OCI-LY7 (cell line): ENCODE measurements around the gene PAQR4.

Experiments used
- CTCF ChIP-seq: fragments of 200-600 bp; sonication (generic); conservative IDR thresholded peaks from 2 replicates; pipeline ENCODE4 v1.5.1; 2014; ENCODE audit warnings: mild to moderate bottlenecking, antibody characterized with exemption, low read length, moderate library complexity, mixed read lengths
- EZH2phosphoT487 ChIP-seq: fragments of 200-600 bp; sonication (generic); IDR thresholded peaks from 2 replicates; pipeline ENCODE4 v1.6.1; 2018; ENCODE audit warnings: low read depth, borderline replicate concordance, mild to moderate bottlenecking, mixed run types, antibody characterized with exemption, low read length, moderate library complexity, mixed read lengths

- TF ChIP-seq CTCF = no peak
- TF ChIP-seq EZH2phosphoT487 = no peak
Observed at GRCh38 chr16:2987286-2987685, 18.1 kb downstream of the PAQR4 start.
